HG02610 (cell line): ENCODE data around the gene PDZRN3.
"Not testable (repeated sequence)": the region's sequence is repeated elsewhere in the genome, so short reads cannot be mapped to it uniquely, and the experiment has no call there.

Source experiments
- ATAC-seq: cut with Tn5 transposase; IDR thresholded peaks from one replicate; pipeline ENCODE4 v1.9.1; 2021; ENCODE audit warnings: mild to moderate bottlenecking, moderate library complexity; ENCODE audit not compliant: unreplicated experiment

PDZRN3 gene

DNA sequence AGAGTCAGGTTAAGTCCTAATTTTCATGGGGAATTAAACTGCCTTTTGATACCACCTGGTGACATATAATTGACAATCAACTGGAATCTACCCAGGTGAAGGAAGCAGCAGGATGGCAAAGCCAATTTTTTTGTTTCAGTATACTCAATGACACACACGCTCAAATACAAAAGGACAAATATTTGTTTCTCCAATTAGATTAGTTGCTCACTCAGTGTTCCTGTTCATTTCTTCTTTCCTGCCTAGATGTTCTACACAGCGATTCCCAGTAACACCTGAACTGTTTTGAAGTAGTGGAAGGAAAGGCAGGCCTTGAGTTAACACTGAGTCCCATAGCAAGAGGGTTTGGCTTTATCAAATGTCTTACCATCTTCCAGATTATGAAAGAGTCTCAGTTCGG lies 157.5 kb downstream of the PDZRN3 start:
- no peak for ATAC-seq

DNA sequence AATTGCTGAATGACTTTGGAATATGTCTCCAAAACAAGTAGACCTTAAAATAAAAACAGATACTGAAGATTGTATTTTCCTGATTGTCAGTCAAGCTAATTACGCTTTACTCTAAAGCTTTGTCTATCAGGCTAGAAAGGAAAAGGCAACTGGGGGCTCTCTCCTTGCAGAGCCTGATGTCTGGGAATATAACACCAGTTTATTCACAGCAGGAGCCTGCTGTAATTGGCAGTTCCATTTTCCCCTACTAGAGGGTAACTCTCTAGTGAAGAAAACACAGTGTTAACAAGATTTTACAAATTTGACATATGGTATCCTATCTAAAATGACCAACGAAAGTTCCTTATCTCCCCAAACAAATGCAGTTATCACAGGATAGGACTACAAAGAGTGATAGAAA lies 158.8 kb downstream of the PDZRN3 start:
- ATAC-seq, result no peak

DNA sequence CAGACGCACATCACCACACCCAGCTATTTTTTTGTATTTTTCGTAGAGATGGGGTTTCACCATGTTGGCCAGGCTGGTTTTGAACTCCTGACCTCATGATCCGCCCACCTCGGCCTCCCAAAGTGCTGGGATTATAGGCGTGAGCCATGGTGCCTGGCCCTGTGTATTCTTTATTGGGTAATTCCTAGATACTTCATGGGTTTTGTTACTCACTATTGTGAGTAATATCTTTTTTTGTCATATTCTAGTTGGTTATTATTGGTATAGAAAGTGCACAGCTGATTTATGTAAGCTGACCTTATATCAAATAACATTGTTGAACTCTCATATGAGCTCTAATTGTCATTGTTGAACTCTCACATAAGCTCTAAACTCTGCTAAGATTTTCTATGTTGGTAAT lies 160.6 kb downstream of the PDZRN3 start:
- ATAC-seq, result not testable (repeated sequence)

DNA sequence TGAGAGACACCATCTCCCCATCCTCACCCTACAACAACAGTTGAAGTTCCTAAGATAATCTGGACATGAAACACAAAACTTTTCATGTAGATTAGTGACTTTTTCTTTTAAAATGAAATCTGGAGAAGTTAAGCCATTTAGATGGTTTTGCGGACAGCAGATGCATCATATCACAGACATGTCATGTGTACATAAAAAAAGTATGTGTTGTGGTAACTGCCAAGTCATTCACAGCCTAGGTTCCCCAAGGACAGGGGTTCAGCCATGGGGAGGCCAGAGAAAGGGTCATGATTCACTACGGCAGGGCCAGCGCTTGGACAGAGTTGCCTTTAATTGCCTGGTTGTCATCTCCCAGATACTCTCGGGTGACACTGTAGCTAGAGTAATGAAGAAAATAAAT lies 163.2 kb downstream of the PDZRN3 start:
- ATAC-seq, result no peak

DNA sequence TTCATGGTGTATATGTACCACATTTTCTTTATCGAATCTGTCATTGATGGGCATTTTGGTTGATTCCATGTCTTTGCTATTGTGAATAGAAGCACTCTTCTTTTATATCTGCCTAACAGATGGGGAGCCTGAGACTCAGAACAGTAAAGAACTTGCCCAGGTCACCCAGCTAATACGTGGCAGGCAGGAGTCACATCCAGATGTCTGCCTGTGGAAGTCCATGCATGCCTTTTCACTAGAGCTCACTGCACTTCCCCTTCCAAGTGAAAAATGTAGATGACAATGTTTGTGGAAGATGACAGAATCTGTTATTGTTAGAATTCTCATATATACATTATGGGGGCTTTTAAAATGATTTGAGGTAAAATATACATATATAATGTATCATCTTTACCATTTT lies 165.0 kb downstream of the PDZRN3 start:
- ATAC-seq, result no peak

DNA sequence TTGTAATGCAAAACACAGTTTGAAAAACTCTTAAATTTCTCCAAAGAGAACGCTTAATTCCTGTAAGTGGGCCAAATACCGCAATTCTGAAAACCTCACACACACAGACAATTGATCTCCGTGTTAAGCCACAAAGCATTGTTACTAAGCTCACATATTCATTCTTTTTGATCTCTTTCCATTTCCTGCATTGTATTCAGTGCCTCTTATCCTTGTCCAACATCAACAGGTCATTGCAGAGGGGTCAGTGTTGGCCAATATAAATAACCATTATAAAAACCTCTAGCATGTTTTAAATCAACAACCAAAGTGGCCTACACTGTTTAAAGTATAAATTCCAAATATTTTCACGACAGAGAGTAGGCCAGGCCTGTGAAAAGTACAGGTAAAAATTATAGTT lies 171.1 kb downstream of the PDZRN3 start:
- ATAC-seq, result no peak

DNA sequence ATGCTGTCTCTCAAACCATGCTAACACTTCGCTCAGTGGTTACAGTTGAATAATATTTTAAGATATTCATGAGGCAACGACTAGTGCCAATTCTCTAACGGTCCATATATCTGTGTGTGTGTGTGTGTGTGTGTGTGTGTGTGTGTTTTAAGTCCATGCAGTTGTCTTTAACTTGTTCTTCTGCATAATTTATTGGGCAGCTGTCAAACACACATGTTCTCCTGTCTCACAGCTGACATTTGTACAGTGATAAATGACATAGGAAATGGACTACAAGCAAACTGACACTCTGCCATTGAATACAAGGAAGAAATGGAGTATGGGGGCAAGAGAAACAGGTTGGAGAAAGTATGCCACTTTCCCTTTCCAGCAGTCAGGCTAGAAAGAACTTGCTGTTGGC lies 172.0 kb downstream of the PDZRN3 start:
- no peak for ATAC-seq

DNA sequence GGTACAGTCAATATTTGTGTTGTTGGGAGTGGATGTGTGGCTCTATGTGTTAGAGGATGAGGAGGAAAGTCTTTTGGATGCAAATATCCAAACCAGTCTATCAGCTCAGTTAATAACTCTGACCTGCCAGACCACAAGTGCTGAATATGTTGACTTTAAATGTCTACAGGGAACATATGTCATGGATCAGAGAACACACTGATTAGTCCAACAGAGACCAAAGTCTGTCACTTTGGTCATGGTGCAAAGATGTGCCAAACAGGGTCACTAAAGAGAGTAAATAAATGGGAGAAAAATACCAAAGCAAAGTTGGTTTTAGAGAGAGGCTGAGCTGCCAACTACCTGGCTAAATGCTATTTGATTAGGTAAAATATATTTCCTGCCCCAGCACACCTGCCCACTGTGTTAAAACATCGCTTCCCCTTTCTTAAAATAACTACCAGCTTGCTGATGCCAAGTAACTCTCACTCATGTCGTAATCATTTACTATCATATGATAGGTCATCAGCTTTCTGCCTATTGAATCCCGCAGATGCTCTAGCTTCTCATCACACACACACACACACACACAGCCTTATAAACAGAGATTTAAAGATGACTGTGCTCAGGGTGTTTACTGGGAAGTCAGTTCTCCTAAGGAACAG lies 173.3 kb downstream of the PDZRN3 start:
- no peak for ATAC-seq

DNA sequence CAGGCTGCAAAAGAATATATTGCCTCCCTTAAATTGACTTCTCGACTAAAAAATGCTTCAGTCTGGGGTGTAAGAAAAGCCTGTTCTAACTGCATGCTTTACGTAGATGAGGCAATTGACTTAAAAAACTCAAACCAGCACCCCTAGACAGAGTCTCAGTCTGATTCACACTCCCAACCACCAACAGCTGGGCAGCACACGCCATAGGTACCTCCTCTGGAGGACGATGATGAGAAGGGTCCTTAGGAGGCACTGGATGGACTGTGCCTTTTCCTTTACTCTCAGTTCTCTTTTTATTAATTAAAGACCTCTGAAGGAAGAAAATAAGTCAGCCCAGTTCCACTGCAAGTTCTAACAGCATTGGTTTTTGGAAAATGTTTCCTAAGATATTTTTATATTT lies 175.0 kb downstream of the PDZRN3 start:
- peak; percentile 45 for ATAC-seq

DNA sequence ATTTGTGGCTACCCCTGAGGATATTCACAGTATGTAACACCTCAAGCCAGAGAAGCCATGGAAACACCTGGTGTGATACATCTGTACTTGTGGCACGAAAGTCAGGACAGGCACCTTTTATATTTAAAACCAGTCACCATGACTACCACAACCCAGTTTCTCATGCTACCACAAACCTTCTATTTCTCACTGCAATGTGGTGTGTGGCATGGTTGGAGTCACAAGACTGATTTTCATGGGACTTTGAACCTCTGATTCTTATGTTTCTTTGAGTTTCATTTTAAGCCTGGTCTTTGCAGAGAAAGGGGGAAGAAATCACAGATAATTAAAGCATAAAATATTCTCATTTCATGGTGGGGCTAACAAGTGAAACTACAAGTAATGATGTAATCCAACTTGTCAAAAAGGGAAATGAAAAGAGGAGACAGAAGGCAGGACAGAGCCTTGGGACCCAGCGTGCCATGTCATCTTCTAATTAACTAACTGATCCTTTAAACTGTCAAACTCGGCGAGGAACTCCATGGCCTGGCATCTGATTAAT lies 175.9 kb downstream of the PDZRN3 start:
- ATAC-seq, result peak; percentile 92

DNA sequence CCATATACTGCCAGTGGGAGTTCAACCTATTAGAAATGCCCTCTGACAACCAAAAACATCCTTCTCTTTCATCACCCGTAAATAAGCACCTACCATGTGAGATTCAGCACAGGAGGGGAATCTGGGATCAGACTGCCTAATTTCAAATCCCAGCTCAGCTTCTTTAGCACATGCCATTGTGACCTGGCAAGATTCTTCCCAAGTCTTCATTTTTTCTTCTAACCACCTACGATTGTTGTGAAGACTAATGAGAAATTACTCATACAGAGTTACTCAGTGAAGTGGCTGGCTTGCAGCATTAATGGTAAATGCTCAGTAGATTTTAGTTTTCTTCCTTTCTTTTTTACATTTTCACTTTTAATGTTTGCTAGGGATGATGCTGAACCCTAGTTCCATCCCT lies 176.7 kb downstream of the PDZRN3 start:
- no peak for ATAC-seq

DNA sequence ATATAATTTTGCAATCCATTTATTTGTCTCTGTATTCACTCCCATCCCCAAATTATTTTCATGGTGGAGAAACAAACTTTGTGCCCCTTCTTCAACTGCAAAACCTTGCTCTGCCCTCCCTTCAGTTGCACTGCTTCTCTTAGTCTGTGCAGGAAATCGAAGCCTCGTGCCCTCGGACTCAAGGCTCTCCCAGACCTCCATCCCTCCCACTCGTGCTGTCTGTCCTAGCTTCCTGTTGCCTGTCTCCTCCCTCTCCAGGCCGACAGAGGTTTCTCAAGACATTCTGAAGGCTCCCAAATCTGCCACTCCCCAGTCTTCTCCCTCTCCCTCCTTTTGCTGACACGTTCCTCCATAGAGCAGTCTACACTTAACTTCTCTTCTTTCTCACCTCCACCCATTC lies 177.6 kb downstream of the PDZRN3 start:
- ATAC-seq, result no peak

DNA sequence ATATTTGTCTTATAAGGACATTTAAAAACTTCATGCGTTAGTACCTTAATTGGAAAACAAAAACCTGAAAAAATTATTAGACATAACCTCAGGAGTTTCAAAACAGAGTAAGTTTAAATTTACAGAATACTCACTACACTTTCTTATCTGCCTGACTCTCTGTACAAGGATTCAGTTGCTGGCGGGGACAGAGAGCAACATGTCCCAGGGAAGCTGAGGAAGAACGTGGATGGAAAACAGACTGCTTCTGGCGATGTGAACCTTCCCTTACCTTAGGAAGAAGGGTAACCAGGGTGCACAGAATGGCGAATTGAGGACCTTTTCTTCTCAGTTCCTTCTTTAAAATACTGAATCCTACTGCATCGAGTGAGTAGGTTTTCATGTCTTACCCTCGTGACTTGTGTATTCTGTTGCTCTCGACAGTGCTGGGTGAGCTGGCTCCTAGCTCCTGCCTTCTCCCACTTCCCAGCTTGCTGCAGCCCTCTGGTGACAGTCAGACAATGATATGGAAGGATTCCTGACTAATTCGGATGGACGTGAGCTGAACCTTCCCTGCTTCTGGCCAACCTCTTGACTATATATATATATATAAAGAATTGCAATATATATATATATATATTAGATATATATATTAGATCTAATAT lies 178.2 kb downstream of the PDZRN3 start:
- no peak for ATAC-seq

DNA sequence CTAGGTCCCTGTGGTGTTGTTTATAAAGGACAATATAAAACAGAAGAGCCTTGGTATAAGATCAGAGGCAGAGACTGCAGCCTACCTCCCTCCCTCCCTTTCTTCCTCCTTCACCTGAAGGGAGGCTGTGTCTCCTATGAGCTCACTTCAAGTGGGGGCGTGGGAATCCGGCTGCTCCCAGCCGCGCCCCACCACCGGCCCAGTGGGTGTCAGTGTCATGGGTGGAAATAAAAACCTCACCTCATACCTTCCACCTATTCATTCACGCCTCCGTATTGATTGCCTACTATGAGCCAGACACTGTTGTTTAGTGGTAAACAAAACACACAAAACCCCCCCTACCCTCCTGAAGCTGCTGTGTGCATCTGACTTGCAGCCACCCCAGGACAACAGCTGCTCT lies 181.9 kb downstream of the PDZRN3 start:
- no peak for ATAC-seq

DNA sequence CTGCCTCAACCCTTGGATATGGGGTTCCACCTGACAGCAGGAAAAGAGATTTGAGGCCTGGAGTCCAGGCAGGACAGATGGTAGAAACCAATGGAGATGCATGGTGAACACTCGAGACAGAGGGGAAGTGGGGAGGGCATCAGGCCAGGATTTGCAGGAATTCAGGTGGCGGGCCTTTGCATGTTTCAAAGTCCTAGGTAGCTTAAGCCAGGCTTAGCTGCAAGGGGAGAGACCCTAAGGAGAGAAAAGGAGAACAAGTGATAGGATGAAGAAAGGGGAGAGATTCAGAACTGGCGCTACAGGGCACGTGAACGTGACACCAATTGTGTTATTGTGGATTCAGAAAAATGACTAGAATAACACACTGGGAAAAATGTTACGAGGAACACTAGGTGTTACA lies 182.6 kb downstream of the PDZRN3 start:
- ATAC-seq, result no peak

DNA sequence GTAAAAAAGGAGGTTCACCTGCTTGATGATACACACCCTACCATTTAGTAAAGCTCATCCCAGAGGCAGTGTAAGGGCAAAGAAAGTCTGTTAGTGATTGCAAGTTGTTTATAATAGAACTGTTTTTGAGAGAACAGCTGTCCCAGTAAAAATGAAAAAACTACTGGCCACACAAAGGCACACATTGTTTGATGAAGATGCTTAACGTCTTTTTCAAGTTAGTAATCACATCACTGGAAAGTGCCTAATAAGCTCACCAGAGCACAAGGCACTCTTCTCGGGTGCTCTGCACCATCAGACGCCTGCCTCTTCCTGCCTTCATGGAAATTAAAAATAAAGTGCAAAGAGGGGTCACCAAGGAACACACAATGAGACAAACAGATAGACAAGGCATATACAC lies 186.9 kb downstream of the PDZRN3 start:
- no peak for ATAC-seq

DNA sequence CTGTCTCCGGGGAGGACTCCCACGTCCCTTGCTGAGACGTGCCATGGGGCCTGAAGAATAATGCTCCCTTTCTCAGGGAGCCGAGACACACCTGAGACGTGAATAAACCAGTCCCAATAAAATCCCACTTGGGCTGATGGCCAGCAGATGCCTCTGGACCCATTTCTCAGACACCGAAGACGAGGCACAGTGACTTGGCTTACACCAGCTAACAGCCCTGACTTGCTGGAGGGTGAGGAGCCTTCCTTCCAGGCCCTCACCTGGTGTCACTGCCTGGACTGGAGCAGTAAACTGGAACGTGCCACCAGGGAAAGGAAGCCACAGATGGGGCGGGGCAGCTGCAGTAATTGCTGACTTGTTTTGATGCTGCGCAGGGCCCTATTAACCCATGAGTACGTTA lies 189.7 kb downstream of the PDZRN3 start:
- no peak for ATAC-seq

DNA sequence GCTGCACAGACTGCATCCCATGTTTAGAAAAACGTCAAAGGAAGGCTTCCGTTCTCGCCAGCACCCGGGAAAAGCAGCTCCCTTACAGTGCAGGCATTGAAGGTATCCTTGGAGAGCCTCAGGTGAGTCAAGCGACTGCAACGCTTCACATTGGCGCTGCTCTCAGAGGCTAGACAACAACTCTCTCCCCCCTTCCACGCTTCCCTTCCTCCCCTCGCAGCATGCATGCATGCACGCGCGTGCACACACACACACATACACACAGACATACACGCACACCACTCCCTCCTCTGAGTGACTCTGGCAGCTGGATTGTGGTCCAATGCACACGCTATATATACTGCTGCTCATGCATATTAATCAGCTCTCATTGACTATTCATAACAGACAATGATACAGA lies 191.1 kb downstream of the PDZRN3 start:
- no peak for ATAC-seq

DNA sequence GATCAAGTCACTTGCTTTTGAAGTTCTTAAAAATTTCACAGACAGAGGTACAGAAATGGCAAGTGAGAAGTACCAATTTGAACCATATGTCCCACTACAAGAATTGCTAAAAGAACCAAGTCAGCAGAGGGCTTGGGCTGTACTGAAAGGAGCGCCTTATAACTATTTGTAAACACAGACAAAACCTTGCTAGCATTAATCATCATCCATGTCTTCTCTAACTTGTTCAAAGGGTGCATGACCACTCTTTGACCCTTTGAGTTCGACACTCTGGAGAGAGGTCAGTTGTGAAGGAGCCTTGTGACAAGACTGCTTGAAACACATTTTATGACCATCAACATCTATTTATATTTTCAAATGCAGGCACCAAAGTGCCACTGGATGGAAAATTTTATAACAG lies 191.7 kb downstream of the PDZRN3 start:
- ATAC-seq, result no peak

DNA sequence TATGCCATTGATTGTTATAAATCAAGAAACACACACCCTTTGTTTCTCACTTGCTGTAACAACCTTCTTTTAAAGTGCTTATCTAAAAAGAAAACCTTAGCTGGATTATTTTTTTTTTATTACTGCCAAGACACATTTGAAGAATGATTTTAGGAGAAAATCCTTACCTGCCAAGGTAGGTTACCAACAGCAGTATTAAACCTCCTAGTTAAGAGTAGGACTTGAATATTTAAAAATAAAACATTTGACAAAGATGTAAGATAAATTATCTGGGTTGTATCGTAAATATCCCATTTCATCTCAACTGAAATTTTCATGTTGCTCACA lies 192.1 kb downstream of the PDZRN3 start:
- no peak for ATAC-seq

DNA sequence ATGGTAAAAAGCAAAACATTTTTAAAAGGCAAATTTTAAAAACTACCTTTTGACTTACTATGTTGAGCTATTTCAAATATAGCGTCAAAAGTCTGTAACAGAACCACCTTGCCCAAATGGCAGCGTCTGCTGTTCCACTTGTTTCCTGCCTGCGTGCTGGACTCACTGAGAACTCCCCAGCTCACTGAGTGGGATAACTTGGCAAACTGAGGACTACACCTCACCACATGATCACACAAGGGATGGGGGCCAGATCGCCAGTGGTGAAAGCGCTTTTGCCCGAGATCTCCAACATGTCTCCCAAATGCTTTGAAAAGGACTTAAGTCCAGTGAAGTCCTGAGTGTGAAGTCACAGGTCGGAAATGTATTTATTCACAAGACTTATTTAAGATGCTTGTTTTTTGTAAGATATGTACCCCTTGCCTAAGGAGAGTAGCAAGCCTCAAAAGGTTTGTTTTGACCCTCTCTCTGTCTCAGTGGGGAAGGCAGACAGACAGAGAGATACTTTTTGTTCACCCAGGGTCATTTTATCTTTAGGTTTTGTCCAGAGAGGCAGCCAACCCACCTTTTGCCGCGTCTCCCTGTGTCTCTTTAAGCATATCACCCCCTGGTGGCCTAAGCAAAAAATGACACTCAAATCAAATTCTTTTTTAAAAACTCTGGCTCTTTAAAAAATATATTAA lies 192.6 kb downstream of the PDZRN3 start:
- no peak for ATAC-seq

DNA sequence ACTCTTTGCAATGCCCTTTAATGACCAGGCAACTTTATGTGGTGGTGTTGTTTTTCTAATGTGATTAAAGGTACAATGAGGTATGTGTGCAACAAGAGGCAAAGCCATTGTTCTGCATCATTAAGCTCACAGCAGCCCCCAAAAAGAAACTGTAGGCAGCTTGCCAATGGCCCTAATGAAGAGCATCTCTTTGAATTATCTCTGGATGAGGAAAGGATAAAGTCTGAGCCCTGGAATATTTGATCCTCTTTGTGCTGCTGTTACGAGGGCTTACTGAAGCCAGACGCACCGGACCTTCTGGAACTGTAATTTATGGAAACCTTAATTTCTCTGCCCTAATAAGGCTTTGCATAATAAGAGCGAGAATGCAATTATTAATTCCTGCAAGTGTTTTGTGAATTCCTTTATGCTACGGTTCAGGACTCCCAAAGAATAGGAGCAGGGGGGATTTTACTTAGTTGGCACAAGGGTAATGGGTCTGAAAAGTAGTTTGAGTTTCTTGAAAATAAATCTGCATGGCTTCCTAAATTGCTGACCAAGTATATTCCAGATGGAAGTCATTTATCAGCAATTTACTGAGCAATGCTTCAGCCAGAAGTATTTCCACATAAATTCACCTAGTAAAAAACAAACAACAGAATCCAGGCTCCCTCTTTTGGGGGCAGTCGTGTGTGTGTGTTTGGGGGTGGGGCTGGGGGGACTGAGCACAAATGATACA lies 193.4 kb downstream of the PDZRN3 start:
- no peak for ATAC-seq
